SK-N-SH treated with all-trans-retinoic acid at 6 μM for 48 hours (cell line): ENCODE measurements around the gene CDH24.

Source experiments
- ATAC-seq: fragments of 200-7000 bp; cut with Tn5 transposase; 3 replicates; pipeline ENCODE4 v1.9.1; 2020; ENCODE audit warnings: mild to moderate bottlenecking, moderate library complexity
- ARNTL ChIP-seq: fragments of 450-650 bp; formaldehyde crosslinking; IDR thresholded peaks from 2 replicates; pipeline ENCODE4 v1.5.0; 2020; ENCODE audit warnings: low read depth, mild to moderate bottlenecking, moderate library complexity, borderline replicate concordance
- BACH2 ChIP-seq: fragments of 250-450 bp; sonication (Bioruptor Pico); IDR thresholded peaks from 2 replicates; pipeline ENCODE4 v1.9.0; 2021; ENCODE audit warnings: mild to moderate bottlenecking, borderline replicate concordance
- CREB5 ChIP-seq: fragments of 250-450 bp; sonication (Bioruptor Pico); IDR thresholded peaks from 2 replicates; pipeline ENCODE4 v1.5.1; 2020; ENCODE audit warnings: low read depth, mild to moderate bottlenecking, moderate library complexity
- CSDC2 ChIP-seq: fragments of 250-450 bp; sonication (Bioruptor Pico); IDR thresholded peaks from 2 replicates; pipeline ENCODE4 v1.5.0; 2020; ENCODE audit warnings: mild to moderate bottlenecking, moderate library complexity
- ESRRG ChIP-seq: fragments of 250-450 bp; sonication (Bioruptor Pico); IDR thresholded peaks from 2 replicates; pipeline ENCODE4 v1.6.1; 2021; ENCODE audit warnings: mild to moderate bottlenecking
- GLIS3 ChIP-seq: fragments of 250-450 bp; sonication (Bioruptor Pico); IDR thresholded peaks from 2 replicates; pipeline ENCODE4 v1.5.0; 2020; ENCODE audit warnings: mild to moderate bottlenecking, moderate library complexity
- ISL1 ChIP-seq: fragments of 250-450 bp; sonication (Bioruptor Pico); IDR thresholded peaks from 2 replicates; pipeline ENCODE4 v2.1.2; 2022; ENCODE audit warnings: mild to moderate bottlenecking, moderate library complexity
- OSR1 ChIP-seq: fragments of 250-450 bp; sonication (Bioruptor Pico); IDR thresholded peaks from 2 replicates; pipeline ENCODE4 v1.8.0; 2022; ENCODE audit warnings: moderate library complexity, mild to moderate bottlenecking, inconsistent platforms
- PATZ1 ChIP-seq: fragments of 250-450 bp; sonication (Bioruptor Pico); IDR thresholded peaks from 2 replicates; pipeline ENCODE4 v1.8.0; 2020; ENCODE audit warnings: mild to moderate bottlenecking, moderate library complexity, borderline replicate concordance
- POU6F1 ChIP-seq: fragments of 250-450 bp; sonication (Bioruptor Pico); IDR thresholded peaks from 2 replicates; pipeline ENCODE4 v1.8.0; 2021; ENCODE audit warnings: low read depth, mild to moderate bottlenecking, moderate library complexity, borderline replicate concordance
- PPARA ChIP-seq: fragments of 250-450 bp; sonication (Bioruptor Pico); IDR thresholded peaks from 2 replicates; pipeline ENCODE4 v1.5.0; 2020; ENCODE audit warnings: mild to moderate bottlenecking, borderline replicate concordance
- RARB ChIP-seq: fragments of 250-450 bp; sonication (Bioruptor Pico); IDR thresholded peaks from 2 replicates; pipeline ENCODE4 v1.8.0; 2021; ENCODE audit warnings: mild to moderate bottlenecking, moderate library complexity
- SNAI2 ChIP-seq: fragments of 250-450 bp; sonication (Bioruptor Pico); IDR thresholded peaks from 2 replicates; pipeline ENCODE4 v1.5.0; 2020; ENCODE audit warnings: mild to moderate bottlenecking, moderate library complexity
- TCF4 ChIP-seq: fragments of 250-450 bp; sonication (Bioruptor Pico); IDR thresholded peaks from 2 replicates; pipeline ENCODE4 v1.8.0; 2021; ENCODE audit warnings: mild to moderate bottlenecking, moderate library complexity, borderline replicate concordance
- TOX ChIP-seq: fragments of 250-450 bp; sonication (Bioruptor Pico); IDR thresholded peaks from 2 replicates; pipeline ENCODE4 v1.8.0; 2021; ENCODE audit warnings: mild to moderate bottlenecking, moderate library complexity, borderline replicate concordance
- TSHZ2 ChIP-seq: fragments of 250-450 bp; sonication (Bioruptor Pico); IDR thresholded peaks from 2 replicates; pipeline ENCODE4 v1.5.0; 2020; ENCODE audit warnings: mild to moderate bottlenecking, moderate library complexity
- ZC3H10 ChIP-seq: fragments of 250-450 bp; sonication (Bioruptor Pico); IDR thresholded peaks from 2 replicates; pipeline ENCODE4 v1.5.1; 2021; ENCODE audit warnings: mild to moderate bottlenecking, moderate library complexity
- ZFP3 ChIP-seq: fragments of 250-450 bp; sonication (Bioruptor Pico); IDR thresholded peaks from 2 replicates; pipeline ENCODE4 v1.5.0; 2020; ENCODE audit warnings: mild to moderate bottlenecking, moderate library complexity
- ZFP30 ChIP-seq: fragments of 450-650 bp; formaldehyde crosslinking; IDR thresholded peaks from 2 replicates; pipeline ENCODE4 v1.5.0; 2022; ENCODE audit warnings: mild to moderate bottlenecking, moderate library complexity
- ZNF565 ChIP-seq: fragments of 450-650 bp; formaldehyde crosslinking; conservative IDR thresholded peaks from 2 replicates; pipeline ENCODE4 v1.5.0; 2020; ENCODE audit warnings: low read depth, mild to moderate bottlenecking, moderate library complexity
- ZNF70 ChIP-seq: fragments of 450-650 bp; formaldehyde crosslinking; IDR thresholded peaks from 2 replicates; pipeline ENCODE4 v1.5.0; 2020; ENCODE audit warnings: mild to moderate bottlenecking, moderate library complexity
- ZNF8 ChIP-seq: fragments of 450-650 bp; formaldehyde crosslinking; IDR thresholded peaks from 2 replicates; pipeline ENCODE4 v1.5.0; 2020; ENCODE audit warnings: mild to moderate bottlenecking, moderate library complexity

CDH24 gene

GRCh38 chr14:23043145-23043544 lies 14.2 kb downstream of the CDH24 start:
- TF ChIP-seq BACH2 (CRISPR knock-in tag) = no peak
- no peak for TF ChIP-seq GLIS3 (CRISPR knock-in tag)
- no peak for TF ChIP-seq ESRRG (CRISPR knock-in tag)
- TF ChIP-seq PATZ1 (CRISPR knock-in tag) = no peak
- no peak for TF ChIP-seq CSDC2
- TF ChIP-seq OSR1 (CRISPR knock-in tag) = no peak
- no peak for TF ChIP-seq POU6F1
- no peak for TF ChIP-seq TSHZ2
- no peak for TF ChIP-seq ZFP3
- no peak for TF ChIP-seq SNAI2
- TF ChIP-seq ARNTL (CRISPR knock-in tag) = no peak
- TF ChIP-seq ZC3H10 (CRISPR knock-in tag) = no peak
- ATAC-seq = no peak

GRCh38 chr14:23042162-23042965 lies 15.0 kb downstream of the CDH24 start, which contains the start of gene PSMB11:
TSS of gene PSMB11 (plus strand) at chr14:23042212. CDS start at chr14:23042226, 14 bp downstream.
- TF ChIP-seq RARB (CRISPR knock-in tag) = no peak
- TF ChIP-seq PPARA (CRISPR knock-in tag) = no peak
- no peak for TF ChIP-seq GLIS3 (CRISPR knock-in tag)
- TF ChIP-seq ZFP30 (CRISPR knock-in tag) = no peak
- no peak for TF ChIP-seq CREB5 (CRISPR knock-in tag)
- no peak for TF ChIP-seq ZFP3
- no peak for TF ChIP-seq ISL1
- no peak for TF ChIP-seq ZNF70 (CRISPR knock-in tag)
- TF ChIP-seq TOX (CRISPR knock-in tag) = no peak
- no peak for TF ChIP-seq ARNTL (CRISPR knock-in tag)
- TF ChIP-seq ESRRG (CRISPR knock-in tag) = no peak
- no peak for TF ChIP-seq CSDC2
- no peak for TF ChIP-seq SNAI2
- TF ChIP-seq ZNF565 (CRISPR knock-in tag) = no peak
- no peak for TF ChIP-seq ZNF8 (CRISPR knock-in tag)
- TF ChIP-seq POU6F1 = no peak
- no peak for TF ChIP-seq ZC3H10 (CRISPR knock-in tag)
- TF ChIP-seq OSR1 (CRISPR knock-in tag) = no peak
- TF ChIP-seq, all 23 proteins: peak for 0
- no peak for ATAC-seq

- ATAC-seq = peak; percentile 46; the same call in 2 of the 3 replicates
- TF ChIP-seq ZFP3 = no peak
- TF ChIP-seq BACH2 (CRISPR knock-in tag) = no peak
- no peak for TF ChIP-seq TSHZ2
- no peak for TF ChIP-seq RARB (CRISPR knock-in tag)
- no peak for TF ChIP-seq TCF4 (CRISPR knock-in tag)
- no peak for TF ChIP-seq OSR1 (CRISPR knock-in tag)
- no peak for TF ChIP-seq PATZ1 (CRISPR knock-in tag)
- no peak for TF ChIP-seq ZFP30 (CRISPR knock-in tag)
- no peak for TF ChIP-seq ZC3H10 (CRISPR knock-in tag)
- no peak for TF ChIP-seq CSDC2
- TF ChIP-seq ESRRG (CRISPR knock-in tag) = no peak
- no peak for TF ChIP-seq ZNF70 (CRISPR knock-in tag)
- TF ChIP-seq TOX (CRISPR knock-in tag) = no peak
Observed at GRCh38 chr14:23041729-23042128, 15.6 kb downstream of the CDH24 start.
